HG03175 (cell line): ENCODE results near the gene PDE4D.
"Not testable (repeated sequence)": the region's sequence is repeated elsewhere in the genome, so short reads cannot be mapped to it uniquely, and the experiment has no call there.

Experiments used
- ATAC-seq: cut with Tn5 transposase; IDR thresholded peaks from one replicate; pipeline ENCODE4 v1.9.1; 2021; ENCODE audit warnings: mild to moderate bottlenecking, moderate library complexity; ENCODE audit not compliant: unreplicated experiment

PDE4D gene

GRCh38 chr5:59487772-59488729, 405.5 kb downstream of the PDE4D start:
- no peak for ATAC-seq

- ATAC-seq: no peak
Observed at GRCh38 chr5:59487068-59487686, 406.3 kb downstream of the PDE4D start.

GRCh38 chr5:59486508-59486907, 407.0 kb downstream of the PDE4D start:
- no peak for ATAC-seq

- no peak for ATAC-seq
Observed at GRCh38 chr5:59485629-59486439, 407.7 kb downstream of the PDE4D start.

- ATAC-seq: no peak
Observed at GRCh38 chr5:59485107-59485506, 408.4 kb downstream of the PDE4D start.

- ATAC-seq: no peak
Observed at GRCh38 chr5:59484618-59485017, 408.9 kb downstream of the PDE4D start.

GRCh38 chr5:59483971-59484472, 409.5 kb downstream of the PDE4D start:
- no peak for ATAC-seq

- no peak for ATAC-seq
Observed at GRCh38 chr5:59479086-59479485, 414.4 kb downstream of the PDE4D start.

GRCh38 chr5:59474324-59474723, 419.2 kb downstream of the PDE4D start:
- no peak for ATAC-seq

GRCh38 chr5:59473611-59474010, 419.9 kb downstream of the PDE4D start:
- no peak for ATAC-seq

GRCh38 chr5:59471463-59471862, 422.1 kb downstream of the PDE4D start:
- ATAC-seq: no peak

- no peak for ATAC-seq
Observed at GRCh38 chr5:59467969-59468368, 425.6 kb downstream of the PDE4D start.

GRCh38 chr5:59466271-59466670, 427.3 kb downstream of the PDE4D start:
- ATAC-seq: no peak

- ATAC-seq: no peak
Observed at GRCh38 chr5:59464969-59465368, 428.6 kb downstream of the PDE4D start.

- not testable (repeated sequence) for ATAC-seq
Observed at GRCh38 chr5:59463618-59464166, 429.8 kb downstream of the PDE4D start.

- ATAC-seq: no peak
Observed at GRCh38 chr5:59462956-59463355, 430.6 kb downstream of the PDE4D start.

- no peak for ATAC-seq
Observed at GRCh38 chr5:59460368-59461153, 433.0 kb downstream of the PDE4D start.

- ATAC-seq: no peak
Observed at GRCh38 chr5:59458966-59459729, 434.4 kb downstream of the PDE4D start.

GRCh38 chr5:59458321-59458720, 435.2 kb downstream of the PDE4D start:
- ATAC-seq: no peak
